ES-I3 (cell line): ENCODE results near the gene PCBP3.

ENCODE experiments used
- H3K36me3 ChIP-seq: 2 replicates; pipeline ENCODE4 v1.6.1; 2013; ENCODE audit warnings: mild to moderate bottlenecking, low read length, control low read depth, moderate library complexity; ENCODE audit not compliant: insufficient read depth
- H3K4me1 ChIP-seq: 2 replicates; pipeline ENCODE4 v1.6.1; 2013; ENCODE audit warnings: mild to moderate bottlenecking, control low read depth, low read length; ENCODE audit not compliant: insufficient read depth
- H3K9ac ChIP-seq: 2 replicates; pipeline ENCODE4 v1.6.1; 2013; ENCODE audit warnings: low read depth, mild to moderate bottlenecking, low read length, moderate library complexity
- H3K9me3 ChIP-seq: 2 replicates; pipeline ENCODE4 v1.6.1; 2013; ENCODE audit warnings: mild to moderate bottlenecking, low read length, moderate library complexity; ENCODE audit not compliant: control insufficient read depth, insufficient read depth

Gene PCBP3

GRCh38 chr21:45937721-45938452, 294.4 kb downstream of the PCBP3 start:
- Histone ChIP-seq H3K9ac (no peak overlapping the region), H3K36me3 (no peaks in the 10 kb centered on the region), H3K9me3 (peaks cover 15% of the 10 kb centered on the region), H3K4me1 (no peaks in the 10 kb centered on the region)

- H3K4me1 ChIP-seq: no peaks in the 10 kb centered on the region
- H3K9ac ChIP-seq: no peak overlapping the region
- H3K9me3 ChIP-seq: peaks cover 15% of the 10 kb centered on the region
- no peaks in the 10 kb centered on the region for H3K36me3 ChIP-seq
Measured at GRCh38 chr21:45938453-45938755, 294.9 kb downstream of the PCBP3 start.

GRCh38 chr21:45938811-45939520, 295.4 kb downstream of the PCBP3 start:
- Histone ChIP-seq H3K9ac (no peak overlapping the region), H3K9me3 (peaks cover 15% of the 10 kb centered on the region), H3K4me1 (no peaks in the 10 kb centered on the region), H3K36me3 (no peaks in the 10 kb centered on the region)

GRCh38 chr21:45939521-45940045, 296.1 kb downstream of the PCBP3 start:
- H3K4me1 ChIP-seq: no peaks in the 10 kb centered on the region
- no peaks in the 10 kb centered on the region for H3K36me3 ChIP-seq
- peaks cover 15% of the 10 kb centered on the region; the same call in 1 of the 2 replicates for H3K9me3 ChIP-seq
- no peak overlapping the region for H3K9ac ChIP-seq

- Histone ChIP-seq H3K9ac (no peak overlapping the region), H3K36me3 (no peaks in the 10 kb centered on the region), H3K9me3 (peaks cover 15% of the 10 kb centered on the region; the same call in 1 of the 2 replicates), H3K4me1 (no peaks in the 10 kb centered on the region)
Measured at GRCh38 chr21:45940091-45940490, 296.6 kb downstream of the PCBP3 start.

GRCh38 chr21:45940621-45941337, 297.3 kb downstream of the PCBP3 start:
- no peaks in the 10 kb centered on the region for H3K4me1 ChIP-seq
- H3K9ac ChIP-seq: no peak overlapping the region
- H3K36me3 ChIP-seq: no peaks in the 10 kb centered on the region
- peaks cover 11% of the 10 kb centered on the region; the same call in 1 of the 2 replicates for H3K9me3 ChIP-seq

GRCh38 chr21:45941338-45941710, 297.8 kb downstream of the PCBP3 start:
- 0 out of 2 replicates have a peak, but pooled peaks cover 5% of the 10 kb centered on the region for H3K9me3 ChIP-seq
- H3K9ac ChIP-seq: no peak overlapping the region
- no peaks in the 10 kb centered on the region for H3K4me1 ChIP-seq
- no peaks in the 10 kb centered on the region for H3K36me3 ChIP-seq

- no peaks in the 10 kb centered on the region for H3K36me3 ChIP-seq
- H3K4me1 ChIP-seq: no peaks in the 10 kb centered on the region
- no peak overlapping the region for H3K9ac ChIP-seq
- H3K9me3 ChIP-seq: no peaks in the 10 kb centered on the region
Measured at GRCh38 chr21:45941717-45942546, 298.4 kb downstream of the PCBP3 start.

- no peaks in the 10 kb centered on the region for H3K36me3 ChIP-seq
- no peaks in the 10 kb centered on the region for H3K9me3 ChIP-seq
- H3K9ac ChIP-seq: no peak overlapping the region
- H3K4me1 ChIP-seq: no peaks in the 10 kb centered on the region
Measured at GRCh38 chr21:45942755-45943629, 299.5 kb downstream of the PCBP3 start.

- Histone ChIP-seq H3K4me1 (no peaks in the 10 kb centered on the region), H3K9me3 (no peaks in the 10 kb centered on the region), H3K36me3 (no peaks in the 10 kb centered on the region), H3K9ac (no peak overlapping the region)
Measured at GRCh38 chr21:45943630-45944540, 300.4 kb downstream of the PCBP3 start.

- H3K9me3 ChIP-seq: no peaks in the 10 kb centered on the region
- no peak overlapping the region for H3K9ac ChIP-seq
- no peaks in the 10 kb centered on the region for H3K4me1 ChIP-seq
- no peaks in the 10 kb centered on the region for H3K36me3 ChIP-seq
Measured at GRCh38 chr21:45944601-45945000, 301.1 kb downstream of the PCBP3 start.

GRCh38 chr21:45945066-45945867, 301.7 kb downstream of the PCBP3 start:
- Histone ChIP-seq H3K9ac (no peak overlapping the region), H3K4me1 (no peaks in the 10 kb centered on the region), H3K36me3 (no peaks in the 10 kb centered on the region), H3K9me3 (no peaks in the 10 kb centered on the region)
